OCI-LY3 (cell line): ENCODE results near the gene BMERB1.

Source experiments
- EZH2phosphoT487 ChIP-seq: fragments of 200-600 bp; shearing (Covaris generic); IDR thresholded peaks from 2 replicates; pipeline ENCODE4 v1.6.1; 2018; ENCODE audit warnings: antibody characterized with exemption, mixed run types, low read depth
- TF ChIP-seq, protein P1 (sequence below): fragments of 200-600, 300-600 bp; sonication (generic); IDR thresholded peaks from 2 replicates; pipeline ENCODE4 v1.5.1; 2014; ENCODE audit warnings: antibody characterized with exemption, low read length, low read depth

DNA sequence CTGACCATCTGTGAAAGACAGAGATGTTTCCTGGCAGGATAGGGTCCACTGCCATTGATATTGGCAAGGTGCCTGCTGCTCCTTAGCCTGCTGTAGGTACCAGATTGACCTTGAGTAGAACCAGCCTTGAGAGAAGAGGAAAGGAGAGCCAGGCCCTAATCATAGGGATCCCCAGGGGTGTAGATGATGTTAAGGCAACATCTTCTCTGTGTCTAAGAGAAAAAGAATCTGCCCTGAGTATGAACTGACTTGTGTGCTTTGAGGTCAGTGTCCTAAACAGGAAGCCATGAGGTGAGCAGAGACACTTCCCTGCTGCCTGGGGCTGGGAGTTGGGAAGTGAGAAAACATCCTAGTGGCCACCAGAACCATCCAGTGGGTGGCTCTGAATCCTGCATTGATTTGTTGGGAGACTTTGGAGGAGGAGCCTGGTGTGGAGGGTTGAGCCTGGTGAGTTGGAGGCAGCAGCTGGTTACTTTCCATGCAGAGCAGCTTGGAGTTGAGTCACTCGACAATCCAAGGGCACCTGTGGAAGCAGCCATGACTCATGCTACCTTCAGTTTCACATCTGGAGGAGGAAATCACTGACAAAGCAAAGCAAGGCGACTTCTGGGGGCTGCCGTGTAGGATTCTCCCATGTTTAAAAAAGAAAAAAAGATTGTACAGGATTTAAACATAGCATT, 47.8 kb downstream of the BMERB1 start:
- TF ChIP-seq, protein P1, sequence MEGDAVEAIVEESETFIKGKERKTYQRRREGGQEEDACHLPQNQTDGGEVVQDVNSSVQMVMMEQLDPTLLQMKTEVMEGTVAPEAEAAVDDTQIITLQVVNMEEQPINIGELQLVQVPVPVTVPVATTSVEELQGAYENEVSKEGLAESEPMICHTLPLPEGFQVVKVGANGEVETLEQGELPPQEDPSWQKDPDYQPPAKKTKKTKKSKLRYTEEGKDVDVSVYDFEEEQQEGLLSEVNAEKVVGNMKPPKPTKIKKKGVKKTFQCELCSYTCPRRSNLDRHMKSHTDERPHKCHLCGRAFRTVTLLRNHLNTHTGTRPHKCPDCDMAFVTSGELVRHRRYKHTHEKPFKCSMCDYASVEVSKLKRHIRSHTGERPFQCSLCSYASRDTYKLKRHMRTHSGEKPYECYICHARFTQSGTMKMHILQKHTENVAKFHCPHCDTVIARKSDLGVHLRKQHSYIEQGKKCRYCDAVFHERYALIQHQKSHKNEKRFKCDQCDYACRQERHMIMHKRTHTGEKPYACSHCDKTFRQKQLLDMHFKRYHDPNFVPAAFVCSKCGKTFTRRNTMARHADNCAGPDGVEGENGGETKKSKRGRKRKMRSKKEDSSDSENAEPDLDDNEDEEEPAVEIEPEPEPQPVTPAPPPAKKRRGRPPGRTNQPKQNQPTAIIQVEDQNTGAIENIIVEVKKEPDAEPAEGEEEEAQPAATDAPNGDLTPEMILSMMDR, result no peak
- TF ChIP-seq EZH2phosphoT487, result no peak
